GM23338 (cell line): ENCODE data around the gene BORCS8. TPM values are rescaled to one million over a fixed set of nuclear protein-coding genes. Genes with fewer than 3 reads are reported as not detected.
"Not testable (repeated sequence)": the region's sequence is repeated elsewhere in the genome, so short reads cannot be mapped to it uniquely, and the experiment has no call there.

ENCODE experiments used
- ATAC-seq: fragments of 200-7000 bp; cut with Tn5 transposase; 3 replicates; pipeline ENCODE4 v1.9.1; 2020
- DNase-seq: peaks from one replicate; pipeline ENCODE4 v3.0.0-alpha.2; 2015; ENCODE audit warnings: low spot score
- H2AFZ ChIP-seq: fragments of 200-600 bp; sonication (generic); 2 replicates; pipeline ENCODE4 v1.8.0; 2016; ENCODE audit warnings: antibody characterized with exemption, mild to moderate bottlenecking, moderate library complexity
- H3F3A ChIP-seq: fragments of 200-600 bp; sonication (generic); replicated peaks from 2 replicates; pipeline ENCODE4 v1.8.0; 2017; ENCODE audit warnings: antibody characterized with exemption, mixed run types, low read depth
- H3K27ac ChIP-seq: fragments of 200-600 bp; sonication (generic); 2 replicates; pipeline ENCODE4 v1.6.1; 2016; ENCODE audit warnings: low read depth
- H3K27me3 ChIP-seq: fragments of 200-600 bp; sonication (generic); 2 replicates; pipeline ENCODE4 v1.8.0; 2016; ENCODE audit warnings: mild to moderate bottlenecking, mixed run types, moderate library complexity; ENCODE audit not compliant: insufficient read depth
- H3K36me3 ChIP-seq: fragments of 200-600 bp; sonication (generic); 2 replicates; pipeline ENCODE4 v1.8.0; 2016; ENCODE audit warnings: mild to moderate bottlenecking; ENCODE audit not compliant: insufficient read depth
- H3K4me1 ChIP-seq: fragments of 200-600 bp; sonication (generic); 2 replicates; pipeline ENCODE4 v1.8.0; 2016; ENCODE audit warnings: mild to moderate bottlenecking, moderate library complexity; ENCODE audit not compliant: insufficient read depth
- H3K4me2 ChIP-seq: fragments of 200-600 bp; sonication (generic); 2 replicates; pipeline ENCODE4 v1.7.1; 2017; ENCODE audit warnings: mixed run types
- H3K4me3 ChIP-seq: fragments of 200-600 bp; sonication (generic); 2 replicates; pipeline ENCODE4 v1.6.1; 2016; ENCODE audit warnings: mixed run types
- H3K79me2 ChIP-seq: fragments of 200-600 bp; sonication (generic); replicated peaks from 2 replicates; pipeline ENCODE4 v1.8.0; 2017; ENCODE audit warnings: mild to moderate bottlenecking; ENCODE audit not compliant: insufficient read depth
- H3K9me2 ChIP-seq: fragments of 200-600 bp; sonication (generic); 2 replicates; pipeline ENCODE4 v1.8.0; 2017; ENCODE audit not compliant: insufficient read depth
- H4K20me1 ChIP-seq: fragments of 200-600 bp; sonication (generic); replicated peaks from 2 replicates; pipeline ENCODE4 v1.8.0; 2017; ENCODE audit warnings: mild to moderate bottlenecking; ENCODE audit not compliant: insufficient read depth
- H3K27ac Mint-ChIP-seq: 2 replicates; pipeline ENCODE4 v1.8.0; 2020; ENCODE audit warnings: inconsistent platforms, mild to moderate bottlenecking, moderate library complexity, mixed read lengths
- H3K27me3 Mint-ChIP-seq: 3 replicates; pipeline ENCODE4 v1.8.0; 2022; ENCODE audit warnings: low read depth, mild to moderate bottlenecking, moderate library complexity, mixed read lengths, inconsistent platforms; ENCODE audit not compliant: insufficient read depth, poor library complexity
- H3K36me3 Mint-ChIP-seq: 3 replicates; pipeline ENCODE4 v1.8.0; 2021; ENCODE audit warnings: low read depth, mild to moderate bottlenecking, inconsistent platforms, moderate library complexity, mixed read lengths
- H3K4me1 Mint-ChIP-seq: 3 replicates; pipeline ENCODE4 v1.8.0; 2020; ENCODE audit warnings: mild to moderate bottlenecking, inconsistent platforms, mixed read lengths
- H3K4me3 Mint-ChIP-seq: 3 replicates; pipeline ENCODE4 v1.8.0; 2021; ENCODE audit warnings: moderate library complexity, mild to moderate bottlenecking, inconsistent platforms, mixed read lengths
- H3K9me3 Mint-ChIP-seq: 3 replicates; pipeline ENCODE4 v1.8.0; 2020; ENCODE audit warnings: moderate library complexity, mild to moderate bottlenecking, inconsistent platforms, mixed read lengths
- CREB1 ChIP-seq: fragments of 250-450 bp; sonication (Bioruptor Pico); IDR thresholded peaks from 2 replicates; pipeline ENCODE4 v1.5.0; 2020; ENCODE audit warnings: low read depth, mild to moderate bottlenecking, moderate library complexity
- CTCF ChIP-seq, 2 experiments: fragments of 200-600 bp in 1 of 2; sonication (generic) in 1 of 2; conservative IDR thresholded peaks; 2 replicates each; pipeline versions ENCODE4 v1.5.1 to v1.6.1; 2016 to 2017; ENCODE audit warnings: antibody characterized with exemption in 2 of 2, low read depth in 2 of 2, mild to moderate bottlenecking in 2 of 2, moderate library complexity in 1 of 2
- ETS1 ChIP-seq: IDR thresholded peaks from 2 replicates; pipeline ENCODE4 v1.6.1; 2016; ENCODE audit warnings: antibody characterized with exemption
- EZH2 ChIP-seq: fragments of 200-600 bp; sonication (generic); IDR thresholded peaks from one replicate; pipeline ENCODE4 v1.8.0; 2017; ENCODE audit warnings: antibody characterized with exemption, mild to moderate bottlenecking, low read depth; ENCODE audit not compliant: unreplicated experiment
- NANOG ChIP-seq: IDR thresholded peaks from 2 replicates; pipeline ENCODE4 v1.6.1; 2016; ENCODE audit warnings: antibody characterized with exemption, borderline replicate concordance
- POLR2AphosphoS5 ChIP-seq: IDR thresholded peaks from 2 replicates; pipeline ENCODE4 v1.6.1; 2016; ENCODE audit warnings: antibody characterized with exemption, low read depth
- REST ChIP-seq: IDR thresholded peaks from one replicate; pipeline ENCODE4 v1.6.1; 2018; ENCODE audit warnings: antibody characterized with exemption; ENCODE audit not compliant: unreplicated experiment
- ZNF331 ChIP-seq: fragments of 250-450 bp; sonication (Bioruptor Pico); IDR thresholded peaks from 2 replicates; pipeline ENCODE4 v1.5.0; 2020; ENCODE audit warnings: low read depth, mild to moderate bottlenecking, moderate library complexity
- polyA plus RNA-seq: library from polyadenylated mRNA; unstranded; fragments of >200 nt; fragmentation: Nextera tagmentation; extraction: Ambion mirVana; gene quantifications from 2 replicates; pipeline ENCODE4 v1.2.1, GENCODE V29; 2016
- total RNA-seq: library from RNA; depleted of rRNA; stranded (reverse); fragments of >200 nt; shearing (Covaris generic); gene quantifications from 2 replicates; pipeline ENCODE4 v1.2.3, GENCODE V29; 2014

Gene BORCS8
- total and polyA plus RNA-seq, 2 experiments from 2014 or later = 15.1 to 18.8 TPM

GRCh38 chr19:19148504-19148903 lies 43.4 kb downstream of the BORCS8 start:
- H4K20me1 ChIP-seq, H3K9me2 ChIP-seq, H3K36me3 Mint-ChIP-seq, H3K4me2 ChIP-seq, H3F3A ChIP-seq, H3K36me3 ChIP-seq, H3K27ac Mint-ChIP-seq, H3K9me3 Mint-ChIP-seq, H3K27me3 Mint-ChIP-seq, H3K79me2 ChIP-seq, H2AFZ ChIP-seq, DNase-seq, H3K27ac ChIP-seq, H3K27me3 ChIP-seq, H3K4me3 Mint-ChIP-seq, H3K4me1 Mint-ChIP-seq, H3K4me1 ChIP-seq, ATAC-seq, H3K4me3 ChIP-seq: not testable (repeated sequence)

GRCh38 chr19:19147344-19147743 lies 44.6 kb downstream of the BORCS8 start:
- Histone ChIP-seq H4K20me1 (no peaks in the 10 kb centered on the region), H2AFZ (no peak overlapping the region), H3K4me2 (no peak overlapping the region), H3K27me3 (no peaks in the 10 kb centered on the region), H3F3A (no peaks in the 10 kb centered on the region), H3K36me3 (no peaks in the 10 kb centered on the region), H3K4me3 (no peak overlapping the region), H3K79me2 (no peaks in the 10 kb centered on the region), H3K9me2 (no peaks in the 10 kb centered on the region), H3K4me1 (no peaks in the 10 kb centered on the region), H3K27ac (no peak overlapping the region)
- DNase-seq (no peak), ATAC-seq (no peak)
- no peaks in the 10 kb centered on the region for H3K4me1 Mint-ChIP-seq
- H3K36me3 Mint-ChIP-seq = peaks cover 8% of the 10 kb centered on the region; the same call in 2 of the 3 replicates
- H3K27me3 Mint-ChIP-seq = peaks cover 15% of the 10 kb centered on the region
- H3K27ac Mint-ChIP-seq = no peak overlapping the region
- no peaks in the 10 kb centered on the region for H3K9me3 Mint-ChIP-seq
- H3K4me3 Mint-ChIP-seq = no peak overlapping the region
- no peak for TF ChIP-seq CTCF (conservative IDR thresholded peaks at IDR 0.05; ENCODE audit: low read depth in 2 of 2)
- no peak for TF ChIP-seq REST
- no peak for TF ChIP-seq ZNF331 (CRISPR knock-in tag)
- no peak for TF ChIP-seq NANOG

- H4K20me1 ChIP-seq = no peaks in the 10 kb centered on the region
- Mint-ChIP-seq H3K9me3 (no peaks in the 10 kb centered on the region), H3K4me3 (no peak overlapping the region), H3K4me1 (no peaks in the 10 kb centered on the region), H3K36me3 (peaks cover 8% of the 10 kb centered on the region; the same call in 2 of the 3 replicates), H3K27me3 (peaks cover 18% of the 10 kb centered on the region), H3K27ac (no peak overlapping the region)
- ATAC-seq (no peak), DNase-seq (no peak)
- no peaks in the 10 kb centered on the region for H3K27me3 ChIP-seq
- H2AFZ ChIP-seq = no peak overlapping the region
- no peak overlapping the region for H3K4me2 ChIP-seq
- H3F3A ChIP-seq = no peaks in the 10 kb centered on the region
- H3K4me1 ChIP-seq = no peaks in the 10 kb centered on the region
- H3K79me2 ChIP-seq = no peaks in the 10 kb centered on the region
- H3K27ac ChIP-seq = no peak overlapping the region
- no peak overlapping the region for H3K4me3 ChIP-seq
- H3K36me3 ChIP-seq = no peaks in the 10 kb centered on the region
- no peaks in the 10 kb centered on the region for H3K9me2 ChIP-seq
- TF ChIP-seq ETS1 (no peak), POLR2AphosphoS5 (no peak), EZH2 (no peak), NANOG (no peak), CREB1 (CRISPR knock-in tag) (no peak)
These were observed 45.1 kb downstream of the BORCS8 start for GRCh38 chr19:19146865-19147264.
